Activated naive CD4-positive, alpha-beta T cell treated with anti-CD3 and anti-CD28 coated beads for 36 hours (primary cell): ENCODE results near the gene CNOT4. TPM values are rescaled to one million over a fixed set of nuclear protein-coding genes. Genes with fewer than 3 reads are reported as not detected.

Experiments used
- CTCF ChIA-PET: fragments of 350-600 bp; sonication (Branson Sonifier 250); formaldehyde crosslinking; loops from one replicate; lab custom pipeline; 2021; ENCODE audit warnings: antibody characterized with exemption; lab: Charles Lee
- DNase-seq: peaks from one replicate; pipeline ENCODE4 v3.0.0-alpha.2; 2020
- H3K27ac Mint-ChIP-seq: one replicate; pipeline ENCODE4 v1.8.0; 2021; ENCODE audit warnings: mild to moderate bottlenecking, mixed read lengths
- H3K27me3 Mint-ChIP-seq: one replicate; pipeline ENCODE4 v1.8.0; 2021; ENCODE audit warnings: low read depth, mixed read lengths
- H3K36me3 Mint-ChIP-seq: one replicate; pipeline ENCODE4 v1.8.0; 2021; ENCODE audit warnings: low read depth, mixed read lengths
- H3K4me1 Mint-ChIP-seq: one replicate; pipeline ENCODE4 v1.8.0; 2021; ENCODE audit warnings: low read depth, mixed read lengths
- H3K4me3 Mint-ChIP-seq: one replicate; pipeline ENCODE4 v1.8.0; 2021; ENCODE audit warnings: mild to moderate bottlenecking, moderate library complexity, mixed read lengths
- H3K9me3 Mint-ChIP-seq: one replicate; pipeline ENCODE4 v1.8.0; 2021; ENCODE audit warnings: mixed read lengths
- intact Hi-C: fragments of 100-400 bp; cut with micrococcal nuclease; formaldehyde crosslinking; loops from one replicate; pipeline ENCODE4 v1.15.1; 2023
- total RNA-seq, 2 experiments: library from RNA; stranded (reverse); gene quantifications; one replicate each; pipeline ENCODE4 v1.2.3, GENCODE V29; 2021

The CNOT4 gene
- total RNA-seq, 2 experiments from 2014 or later: 16.6 to 20.3 TPM

DNA sequence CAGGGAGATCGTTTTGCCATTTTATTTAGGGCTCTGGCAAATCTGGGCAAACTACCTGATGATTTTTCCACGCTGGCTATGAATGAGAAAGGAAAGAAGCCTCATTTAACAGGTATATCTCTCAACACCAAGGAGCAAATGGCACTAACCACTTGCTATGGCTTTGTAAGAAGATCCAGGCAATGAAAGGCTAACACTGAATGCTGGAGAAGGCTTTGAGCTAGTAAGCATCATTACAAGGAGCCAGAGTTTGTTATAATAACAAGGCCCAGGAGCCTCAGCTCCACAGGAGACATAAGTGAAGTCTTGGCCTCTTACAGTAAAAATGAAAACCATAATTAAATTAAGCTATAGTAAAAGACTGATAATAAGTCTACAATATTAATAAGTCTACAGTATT, 123.1 kb downstream of the CNOT4 start:
- CTCF ChIA-PET: interaction anchor here (1.5 kb wide), 1 partner anchor 113 kb away, joined by 5 read pairs; no protein-coding TSS in a partner anchor

DNA sequence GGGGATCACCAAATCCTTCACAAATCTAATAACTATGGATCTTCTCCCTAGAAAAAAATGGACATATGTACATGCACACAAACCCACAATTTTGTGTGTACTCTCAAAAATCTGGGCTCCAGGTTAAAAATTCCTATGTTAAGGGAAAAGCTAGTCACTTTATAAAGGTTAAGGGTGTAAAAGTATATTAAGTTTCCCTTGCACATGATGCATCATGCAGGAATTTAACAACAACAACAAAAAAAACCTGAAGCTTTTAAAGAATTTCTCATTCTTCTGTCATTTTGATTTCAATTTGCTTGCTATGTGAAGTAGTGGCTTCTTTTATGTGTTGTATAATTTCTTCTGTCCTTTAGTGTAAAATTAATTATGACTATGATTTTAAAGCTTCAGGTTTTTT, 123.7 kb downstream of the CNOT4 start:
- Mint-ChIP-seq H3K4me3 (no peak overlapping the region), H3K36me3 (no peaks in the 10 kb centered on the region), H3K27ac (no peak overlapping the region), H3K27me3 (no peaks in the 10 kb centered on the region), H3K9me3 (no peaks in the 10 kb centered on the region), H3K4me1 (no peaks in the 10 kb centered on the region)
- intact Hi-C loops: no loop called here
- CTCF ChIA-PET: interaction anchor here (1.5 kb wide), 1 partner anchor 112 kb away, joined by 5 read pairs; no protein-coding TSS in a partner anchor
- no peak for DNase-seq

More for the DNA sequence above, 123.1 kb downstream of the CNOT4 start:
- intact Hi-C loops: no loop called here
- H3K4me1 Mint-ChIP-seq: no peaks in the 10 kb centered on the region
- H3K27ac Mint-ChIP-seq: no peak overlapping the region
- no peaks in the 10 kb centered on the region for H3K9me3 Mint-ChIP-seq
- no peaks in the 10 kb centered on the region for H3K27me3 Mint-ChIP-seq
- no peaks in the 10 kb centered on the region for H3K36me3 Mint-ChIP-seq
- H3K4me3 Mint-ChIP-seq: no peak overlapping the region
- DNase-seq: no peak

DNA sequence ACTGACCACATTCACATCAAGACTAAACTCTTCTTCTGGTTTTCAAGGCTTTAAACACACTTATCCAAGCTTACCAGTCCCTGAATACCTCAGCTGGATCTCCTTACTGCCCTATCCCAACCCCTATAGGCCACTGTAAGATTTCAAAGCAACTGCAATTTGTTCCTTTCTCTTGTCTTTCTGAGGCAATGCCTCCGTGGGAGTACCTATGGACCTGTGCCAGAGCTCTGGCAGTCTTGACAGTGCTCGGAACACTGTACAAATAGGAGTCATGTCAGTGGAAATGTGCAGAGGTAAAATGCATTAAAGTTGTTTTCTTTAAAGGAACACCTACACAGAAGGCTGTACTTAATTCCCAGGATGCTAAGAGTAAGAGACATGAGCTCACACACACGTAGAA, 124.7 kb downstream of the CNOT4 start:
- no peaks in the 10 kb centered on the region for H3K9me3 Mint-ChIP-seq
- H3K27ac Mint-ChIP-seq: no peak overlapping the region
- no peak for DNase-seq
- CTCF ChIA-PET: interaction anchor here (0.8 to 1.5 kb wide), 2 partner anchors 111 to 146 kb away, joined by 3 to 5 read pairs; no protein-coding TSS in a partner anchor
- H3K4me3 Mint-ChIP-seq: no peak overlapping the region
- no peaks in the 10 kb centered on the region for H3K27me3 Mint-ChIP-seq
- H3K36me3 Mint-ChIP-seq: no peaks in the 10 kb centered on the region
- intact Hi-C loops: no loop called here
- H3K4me1 Mint-ChIP-seq: no peaks in the 10 kb centered on the region

DNA sequence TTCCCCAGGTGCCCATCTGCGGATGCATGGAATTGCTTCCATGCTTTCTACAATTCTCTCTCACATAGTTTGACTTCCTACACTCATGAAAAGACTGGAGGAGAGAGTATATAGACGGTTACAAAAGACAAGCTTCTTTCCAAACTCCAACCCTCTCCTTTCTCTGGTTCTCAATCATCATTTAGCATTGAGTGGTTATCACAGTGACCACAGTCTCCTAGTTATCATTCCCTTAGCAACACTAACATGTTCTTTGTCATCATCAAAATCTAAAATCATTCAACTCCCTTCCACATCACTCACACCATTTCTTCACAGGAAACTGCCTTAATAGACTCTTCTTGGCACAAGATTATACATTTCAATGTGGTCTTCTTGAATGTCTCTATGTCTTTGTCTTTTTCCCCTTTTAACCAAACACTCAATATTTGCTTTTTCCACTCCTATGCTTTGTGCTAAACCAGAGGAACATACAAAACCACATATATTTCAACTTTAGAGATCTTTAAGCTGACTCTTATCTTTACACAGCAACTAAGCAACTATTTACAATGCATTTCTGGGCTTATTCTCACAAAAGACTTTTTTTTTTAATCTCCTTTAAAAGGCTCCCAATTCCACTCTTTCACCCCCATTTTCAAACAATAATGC, 126.3 kb downstream of the CNOT4 start:
- CTCF ChIA-PET: no interaction called here
- DNase-seq: no peak
- Mint-ChIP-seq H3K36me3 (no peaks in the 10 kb centered on the region), H3K9me3 (no peaks in the 10 kb centered on the region), H3K27ac (no peak overlapping the region), H3K4me1 (no peaks in the 10 kb centered on the region), H3K27me3 (no peaks in the 10 kb centered on the region), H3K4me3 (no peak overlapping the region)
- intact Hi-C loops: no loop called here

DNA sequence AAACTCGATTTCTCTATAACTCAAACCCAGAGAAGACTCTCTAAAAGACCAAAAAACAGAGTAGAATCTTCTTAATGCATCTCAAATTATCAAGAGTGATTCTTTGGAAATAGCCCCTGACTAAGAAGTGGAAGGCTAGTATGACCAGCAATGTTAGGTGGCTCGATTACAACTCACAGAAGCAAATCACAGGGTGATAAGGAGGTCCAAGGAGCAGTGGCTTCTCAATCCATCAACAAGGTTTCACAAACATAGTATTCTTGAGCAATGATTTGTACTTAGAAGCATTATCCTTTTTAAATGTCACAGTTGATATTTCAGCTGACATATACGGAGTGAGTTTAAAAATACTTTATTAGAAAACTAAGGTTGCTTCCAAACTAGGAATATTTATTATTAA, 127.7 kb downstream of the CNOT4 start:
- H3K4me3 Mint-ChIP-seq: no peak overlapping the region

DNA sequence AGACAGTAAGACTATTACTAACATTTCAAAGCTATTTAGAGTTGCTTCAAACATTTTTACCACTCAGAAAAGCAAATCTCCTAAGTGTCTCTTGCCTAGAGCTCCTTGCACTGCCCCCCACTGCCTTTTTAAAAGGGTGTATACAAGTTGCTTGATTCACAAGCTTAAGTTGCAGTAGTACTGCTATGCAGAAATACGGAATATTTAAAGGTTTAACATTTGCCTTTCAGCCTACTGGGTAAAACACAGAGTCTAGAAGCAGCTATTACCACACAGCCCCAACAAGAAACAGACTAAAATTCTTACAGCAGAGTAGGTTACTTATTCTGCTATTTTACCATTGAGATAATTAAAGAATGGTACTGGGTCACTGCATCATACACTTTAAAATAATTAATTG, 128.5 kb downstream of the CNOT4 start:
- Mint-ChIP-seq H3K27ac (no peak overlapping the region), H3K36me3 (no peaks in the 10 kb centered on the region)
- intact Hi-C loops: no loop called here

More for the DNA sequence above, 127.7 kb downstream of the CNOT4 start:
- no peaks in the 10 kb centered on the region for H3K4me1 Mint-ChIP-seq
- intact Hi-C loops: no loop called here
- no peaks in the 10 kb centered on the region for H3K36me3 Mint-ChIP-seq
- H3K27ac Mint-ChIP-seq: no peak overlapping the region
- no peaks in the 10 kb centered on the region for H3K27me3 Mint-ChIP-seq
- H3K9me3 Mint-ChIP-seq: no peaks in the 10 kb centered on the region
- CTCF ChIA-PET: interaction anchor here (1.4 kb wide), 1 partner anchor 119 kb away, joined by 3 read pairs; no protein-coding TSS in a partner anchor
- no peak for DNase-seq

DNA sequence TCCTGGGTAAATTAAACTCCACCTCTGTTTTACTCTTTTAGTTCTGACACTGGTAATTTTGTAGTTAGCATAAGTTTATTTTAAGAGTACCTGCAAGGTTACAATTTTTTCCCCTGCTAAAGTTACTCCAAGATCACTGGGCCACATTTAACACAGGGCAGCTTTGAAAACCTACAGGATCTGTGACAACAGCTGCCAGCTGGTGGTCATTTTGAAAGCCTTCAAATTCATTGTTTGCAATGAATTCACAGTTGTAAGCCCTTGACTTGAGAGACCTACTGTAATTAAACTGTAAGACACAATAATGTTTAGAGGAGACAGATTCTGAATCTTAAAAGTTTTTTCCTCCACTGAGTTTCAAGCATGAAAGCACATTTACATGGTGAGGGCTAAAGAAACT, 129.6 kb downstream of the CNOT4 start:
- no peaks in the 10 kb centered on the region for H3K36me3 Mint-ChIP-seq
- H3K27me3 Mint-ChIP-seq: no peaks in the 10 kb centered on the region
- CTCF ChIA-PET: interaction anchor here (0.7 to 1.5 kb wide), 2 partner anchors 241 to 266 kb away, joined by 3 to 4 read pairs; no protein-coding TSS in a partner anchor
- peaks cover 4% of the 10 kb centered on the region for H3K4me1 Mint-ChIP-seq
- no peak overlapping the region for H3K4me3 Mint-ChIP-seq
- no peaks in the 10 kb centered on the region for H3K9me3 Mint-ChIP-seq
- no peak overlapping the region for H3K27ac Mint-ChIP-seq
- no peak for DNase-seq
- intact Hi-C loops: no loop called here

More for the DNA sequence above, 128.5 kb downstream of the CNOT4 start:
- Mint-ChIP-seq H3K4me3 (no peak overlapping the region), H3K27me3 (no peaks in the 10 kb centered on the region), H3K4me1 (no peaks in the 10 kb centered on the region), H3K9me3 (no peaks in the 10 kb centered on the region)
- no peak for DNase-seq
- CTCF ChIA-PET: interaction anchor here (1.4 to 1.5 kb wide), 2 partner anchors 120 to 265 kb away, joined by 3 to 4 read pairs; no protein-coding TSS in a partner anchor

DNA sequence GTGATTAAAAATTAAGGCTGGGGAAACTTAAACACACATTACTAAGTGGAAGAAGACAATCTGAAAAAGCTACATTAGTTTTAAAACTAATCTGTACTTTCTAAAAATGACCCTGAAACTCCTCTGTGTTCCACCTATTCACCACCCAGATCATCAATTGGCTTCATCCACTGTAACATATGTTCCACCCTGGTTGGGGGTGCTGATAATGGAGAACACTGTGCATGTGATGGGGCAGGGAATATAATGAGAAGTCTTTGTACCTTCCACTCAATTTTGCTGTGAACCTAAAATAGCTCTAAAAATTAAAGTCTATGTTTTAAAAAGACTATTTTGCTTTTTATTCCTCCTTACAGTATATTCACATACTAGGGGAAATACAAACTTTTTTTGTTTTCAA, 132.7 kb downstream of the CNOT4 start:
- CTCF ChIA-PET: interaction anchor here (1.3 kb wide), 1 partner anchor 102 kb away, joined by 3 read pairs; no protein-coding TSS in a partner anchor
- Mint-ChIP-seq H3K27ac (no peak overlapping the region), H3K27me3 (no peaks in the 10 kb centered on the region), H3K4me1 (peaks cover 8% of the 10 kb centered on the region), H3K9me3 (no peaks in the 10 kb centered on the region), H3K36me3 (peaks cover 3% of the 10 kb centered on the region), H3K4me3 (no peak overlapping the region)
- DNase-seq: no peak
- intact Hi-C loops: no loop called here

DNA sequence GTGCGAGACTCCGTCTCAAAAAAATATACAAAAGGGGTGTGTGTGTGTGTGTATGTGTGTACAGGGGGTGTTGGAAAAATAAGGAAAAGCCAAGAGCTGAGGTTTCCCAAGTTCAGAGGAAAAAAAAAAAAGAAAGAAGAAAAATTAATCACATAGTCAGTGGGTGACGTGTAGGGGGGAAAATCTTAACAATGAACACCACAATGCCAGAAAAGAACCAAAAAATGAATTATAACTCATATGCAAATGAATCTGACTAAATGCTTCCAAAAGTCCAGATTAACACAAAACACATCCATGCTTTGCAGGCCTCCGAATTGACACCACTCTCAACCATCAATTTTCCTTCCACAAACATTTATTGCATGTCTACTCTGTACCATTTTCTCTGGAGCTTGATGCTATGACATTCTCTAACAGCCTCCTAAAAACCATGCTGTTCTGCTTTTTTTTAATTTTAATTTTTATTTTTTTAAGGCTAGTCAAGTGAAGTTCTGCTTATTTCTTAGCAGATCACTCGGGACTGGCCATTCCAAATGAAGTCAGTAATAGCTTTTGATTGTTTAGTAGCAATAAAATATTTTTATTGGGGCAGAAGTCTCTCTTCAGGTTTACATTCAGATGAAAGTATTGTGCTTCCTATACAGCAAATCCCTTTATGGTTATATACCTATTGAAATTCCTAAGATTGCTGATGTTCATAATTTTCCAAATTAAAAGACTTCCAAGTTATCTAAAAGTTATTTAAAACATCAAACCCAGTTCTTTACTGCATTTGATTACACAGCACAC, 133.8 kb downstream of the CNOT4 start:
- intact Hi-C loops: no loop called here
- H3K4me1 Mint-ChIP-seq: peaks cover 8% of the 10 kb centered on the region
- H3K27ac Mint-ChIP-seq: no peak overlapping the region
- H3K36me3 Mint-ChIP-seq: peaks cover 7% of the 10 kb centered on the region
- CTCF ChIA-PET: interaction anchor here (1.3 kb wide), 1 partner anchor 101 kb away, joined by 3 read pairs; no protein-coding TSS in a partner anchor
- H3K4me3 Mint-ChIP-seq: no peak overlapping the region
- no peak for DNase-seq
- H3K27me3 Mint-ChIP-seq: no peaks in the 10 kb centered on the region
- no peaks in the 10 kb centered on the region for H3K9me3 Mint-ChIP-seq

DNA sequence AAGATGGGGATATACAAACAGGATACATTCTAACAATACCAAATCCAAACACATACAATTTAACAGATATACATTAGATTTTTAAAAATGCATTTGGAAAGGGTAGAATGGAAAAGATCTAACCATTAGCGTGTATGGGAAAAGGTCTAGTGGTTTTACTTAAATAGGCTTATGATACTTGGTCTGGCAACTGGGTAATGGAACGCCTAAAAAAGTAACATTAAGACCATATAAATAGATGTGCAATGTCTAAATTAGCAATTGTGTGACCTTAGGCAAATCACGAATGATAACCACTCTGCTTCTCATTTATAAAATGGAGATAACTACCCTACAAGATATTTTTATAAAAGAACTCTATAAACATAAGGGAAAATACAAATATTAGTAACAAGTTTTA, 135.2 kb downstream of the CNOT4 start:
- no peak overlapping the region for H3K4me3 Mint-ChIP-seq
- no peaks in the 10 kb centered on the region for H3K27me3 Mint-ChIP-seq

DNA sequence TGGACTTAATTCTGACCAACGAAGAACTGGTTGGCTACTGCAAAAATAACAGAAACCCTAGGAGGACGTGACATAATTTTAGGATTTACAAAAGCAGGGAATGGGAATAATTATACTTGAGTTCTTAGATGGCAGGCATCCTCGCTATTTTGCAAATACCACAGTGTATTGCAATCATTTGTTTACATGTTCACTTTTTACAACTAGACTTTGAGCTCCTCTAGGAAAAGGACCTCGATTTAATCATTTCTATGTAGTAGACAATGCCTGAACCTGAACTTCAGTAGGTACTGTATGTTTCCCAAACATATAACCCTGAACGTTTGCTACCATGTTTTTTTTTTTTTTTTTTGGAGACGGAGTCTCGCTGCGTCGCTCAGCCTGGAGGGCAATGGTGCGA, 137.7 kb downstream of the CNOT4 start:
- CTCF ChIA-PET: no interaction called here
- Mint-ChIP-seq H3K27me3 (no peaks in the 10 kb centered on the region), H3K4me1 (peaks cover 18% of the 10 kb centered on the region), H3K9me3 (no peaks in the 10 kb centered on the region), H3K27ac (no peak overlapping the region), H3K4me3 (no peak overlapping the region), H3K36me3 (peaks cover 10% of the 10 kb centered on the region)
- DNase-seq: no peak
- intact Hi-C loops: no loop called here

More for the DNA sequence above, 135.2 kb downstream of the CNOT4 start:
- Mint-ChIP-seq H3K36me3 (peaks cover 7% of the 10 kb centered on the region), H3K27ac (no peak overlapping the region), H3K9me3 (no peaks in the 10 kb centered on the region), H3K4me1 (peaks cover 10% of the 10 kb centered on the region)
- no peak for DNase-seq
- CTCF ChIA-PET: no interaction called here
- intact Hi-C loops: no loop called here

DNA sequence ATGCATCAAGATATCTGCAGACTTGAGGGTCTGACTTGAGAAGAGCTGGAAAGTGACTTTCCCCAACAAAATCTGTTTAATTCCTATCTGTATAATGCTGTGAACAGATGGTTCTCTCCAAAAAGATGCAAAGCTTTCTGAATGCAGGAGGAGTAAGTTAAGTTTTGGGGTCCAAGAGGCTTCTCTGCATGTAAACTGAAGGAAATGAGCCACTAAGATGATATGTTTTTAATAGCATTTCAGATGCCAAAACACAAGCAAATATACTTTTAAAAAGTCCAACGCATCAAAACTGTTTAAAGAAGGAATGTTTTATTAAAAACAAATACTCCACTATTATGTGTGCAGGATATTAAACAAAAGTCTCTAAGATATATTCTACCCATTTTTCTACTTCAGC, 139.2 kb downstream of the CNOT4 start:
- CTCF ChIA-PET: no interaction called here
- intact Hi-C loops: no loop called here

More for the DNA sequence above, 139.2 kb downstream of the CNOT4 start:
- Mint-ChIP-seq H3K36me3 (peaks cover 10% of the 10 kb centered on the region), H3K4me3 (no peak overlapping the region), H3K4me1 (peaks cover 15% of the 10 kb centered on the region), H3K27me3 (no peaks in the 10 kb centered on the region), H3K9me3 (no peaks in the 10 kb centered on the region), H3K27ac (no peak overlapping the region)
- DNase-seq: no peak
